Left forelimb (tissue), 1 donor: ENCODE results near the gene SLX9.

Experiments used
- DNase-seq: peaks from one replicate; pipeline ENCODE4 v3.0.0-alpha.2; 2018; ENCODE audit warnings: low spot score

SLX9 gene, protein sequence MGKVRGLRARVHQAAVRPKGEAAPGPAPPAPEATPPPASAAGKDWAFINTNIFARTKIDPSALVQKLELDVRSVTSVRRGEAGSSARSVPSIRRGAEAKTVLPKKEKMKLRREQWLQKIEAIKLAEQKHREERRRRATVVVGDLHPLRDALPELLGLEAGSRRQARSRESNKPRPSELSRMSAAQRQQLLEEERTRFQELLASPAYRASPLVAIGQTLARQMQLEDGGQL

DNA sequence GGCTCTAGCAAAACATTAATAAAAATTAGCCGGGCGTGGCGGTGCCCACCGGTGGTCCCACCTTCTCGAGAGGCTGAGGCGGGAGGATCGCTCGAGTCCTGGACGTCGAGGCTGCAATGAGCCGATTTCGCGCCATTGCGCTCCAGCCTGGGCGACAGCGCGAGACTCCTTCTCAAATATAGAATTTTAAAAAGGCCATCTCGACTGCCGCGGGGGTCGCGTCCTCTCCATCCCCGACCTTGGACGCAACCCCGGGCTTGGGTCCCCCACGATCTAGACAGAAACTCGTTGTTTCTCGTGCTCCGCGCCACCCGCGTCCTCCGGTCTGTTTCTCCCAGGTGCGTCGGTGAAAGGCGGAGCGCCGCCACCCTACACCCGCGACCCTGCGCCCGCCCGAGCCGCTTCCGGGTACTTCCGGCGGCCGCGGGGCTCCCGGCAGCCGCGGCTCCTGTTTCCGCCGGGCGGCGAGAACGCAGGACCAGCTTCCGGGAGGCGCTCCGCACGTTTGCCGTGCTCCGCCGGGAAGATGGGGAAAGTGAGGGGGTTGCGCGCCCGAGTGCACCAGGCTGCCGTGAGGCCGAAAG, at the start of gene SLX9:
Gene SLX9, plus strand, starts transcription at position 498 of the 584 bp plus-strand sequence. Its CDS starts 29 bp downstream, at position 527.
- DNase-seq, result peak; percentile 89

DNA sequence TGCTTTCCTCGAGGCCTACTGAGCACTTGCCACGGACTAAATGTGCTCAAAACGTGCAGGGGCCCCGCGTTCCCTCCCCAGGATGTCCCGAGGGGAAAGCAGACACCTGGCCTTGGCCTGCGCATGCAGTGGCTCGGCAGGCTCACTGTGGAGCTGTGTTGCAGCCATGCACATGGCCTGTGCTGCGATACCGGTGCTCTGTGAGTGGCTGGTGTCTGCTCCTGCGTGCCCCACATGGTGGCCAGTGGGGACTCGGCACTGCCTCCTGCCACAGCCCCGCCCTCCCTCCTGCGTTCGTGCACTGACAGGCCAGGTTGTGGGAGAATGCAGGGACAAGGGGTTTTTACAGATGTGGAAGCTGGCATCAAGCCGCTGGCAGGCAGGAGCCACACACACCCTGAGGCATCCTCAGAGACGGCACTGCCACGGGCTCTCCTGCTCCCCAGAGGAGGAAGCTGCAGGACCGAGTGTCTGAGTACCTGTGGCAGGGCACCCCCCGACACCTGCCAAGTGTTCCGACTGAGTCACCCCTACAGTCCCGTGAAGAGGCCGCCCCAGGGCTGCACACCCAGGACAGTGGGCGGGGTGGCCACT, 49.4 kb upstream of the SLX9 start:
- no peak for DNase-seq

- no peak for DNase-seq
These were observed 48.8 kb upstream of the SLX9 start for GRCh38 chr21:44890961-44891541.

DNA sequence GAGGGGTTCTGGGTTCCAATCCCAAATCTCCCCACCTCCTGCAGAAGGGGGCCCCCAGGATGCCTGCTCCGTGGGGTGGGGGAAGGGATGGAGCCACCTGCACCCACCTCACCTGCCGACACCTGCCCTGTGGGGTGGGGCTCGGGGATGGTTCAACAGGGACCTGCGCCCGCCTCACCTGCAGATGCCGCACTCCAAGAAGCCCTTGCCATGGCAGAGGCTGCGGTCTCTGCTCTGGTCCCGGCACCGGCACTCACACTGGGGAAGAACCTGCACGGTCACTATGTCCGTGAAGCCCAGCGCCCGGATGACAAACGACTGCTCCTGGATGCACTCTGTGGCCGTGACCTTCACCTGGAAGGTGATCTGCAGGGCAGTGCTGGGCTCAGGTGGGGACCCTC, 48.2 kb upstream of the SLX9 start:
- no peak for DNase-seq

DNA sequence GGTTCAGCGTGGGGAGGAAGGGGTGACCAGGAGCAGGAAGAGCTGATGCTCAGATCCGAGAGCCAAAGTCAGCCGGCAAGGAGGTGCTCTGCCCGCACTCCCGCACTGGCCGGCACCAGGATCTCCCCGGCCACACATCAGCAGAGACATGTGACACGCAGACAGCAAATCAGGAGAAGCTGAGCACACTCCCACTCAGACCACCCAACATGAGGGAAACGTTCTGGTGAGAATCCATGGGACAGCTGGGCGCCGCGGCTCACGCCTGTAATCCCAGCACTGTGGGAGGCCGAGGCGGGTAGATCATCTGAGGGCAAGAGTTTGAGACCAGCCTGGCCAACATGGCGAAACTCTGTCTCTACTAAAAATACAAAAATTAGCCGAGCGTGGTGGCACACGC, 47.7 kb upstream of the SLX9 start:
- DNase-seq, result no peak

GRCh38 chr21:44892536-44893277, 47.1 kb upstream of the SLX9 start:
- DNase-seq, result no peak

DNA sequence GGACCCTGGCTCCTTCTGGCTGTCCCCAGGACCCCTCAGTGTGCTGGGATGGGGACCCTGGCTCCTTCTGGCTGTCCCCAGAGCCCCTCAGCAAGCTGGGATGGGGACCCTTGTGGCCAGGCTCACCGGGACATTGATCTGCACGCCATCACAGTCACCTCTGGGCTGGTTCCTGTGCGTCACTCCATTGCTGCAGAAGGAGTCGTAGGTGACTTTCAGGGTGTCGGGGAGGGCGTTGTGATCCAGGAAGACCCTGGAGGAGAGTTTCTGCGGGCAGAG, 46.6 kb upstream of the SLX9 start:
- DNase-seq, result no peak

- no peak for DNase-seq
These were observed 45.7 kb upstream of the SLX9 start for GRCh38 chr21:44893948-44894656.

DNA sequence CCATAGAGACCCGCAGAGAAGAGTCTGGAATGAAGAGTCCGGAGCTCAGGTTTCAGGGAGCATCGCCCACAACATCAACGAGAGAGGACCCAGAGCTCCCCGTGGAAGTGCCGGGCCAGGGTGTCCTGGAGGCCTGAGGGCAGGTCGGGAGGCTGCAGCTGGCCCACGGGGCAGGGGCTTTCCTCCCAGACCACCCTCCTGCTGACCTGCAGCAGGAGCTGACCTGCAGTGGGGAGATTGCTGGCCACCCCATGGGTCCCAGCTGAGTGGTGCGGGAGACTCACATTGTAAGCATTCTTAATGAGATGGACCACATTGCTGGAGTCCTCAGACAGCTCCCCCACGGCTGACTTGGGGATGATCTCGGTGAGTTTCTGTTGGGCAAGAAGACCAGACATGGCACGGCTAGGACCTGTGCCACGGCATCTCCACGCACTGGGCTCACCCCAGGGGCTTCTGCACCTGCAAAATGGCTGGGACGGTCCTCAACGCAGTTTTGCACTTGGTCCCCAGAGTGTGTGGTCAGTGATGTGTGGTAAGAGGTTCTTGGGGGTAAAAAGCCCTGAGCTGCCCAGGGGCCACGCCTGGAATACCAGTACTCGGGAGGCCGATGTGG, 45.0 kb upstream of the SLX9 start:
- DNase-seq, result no peak

DNA sequence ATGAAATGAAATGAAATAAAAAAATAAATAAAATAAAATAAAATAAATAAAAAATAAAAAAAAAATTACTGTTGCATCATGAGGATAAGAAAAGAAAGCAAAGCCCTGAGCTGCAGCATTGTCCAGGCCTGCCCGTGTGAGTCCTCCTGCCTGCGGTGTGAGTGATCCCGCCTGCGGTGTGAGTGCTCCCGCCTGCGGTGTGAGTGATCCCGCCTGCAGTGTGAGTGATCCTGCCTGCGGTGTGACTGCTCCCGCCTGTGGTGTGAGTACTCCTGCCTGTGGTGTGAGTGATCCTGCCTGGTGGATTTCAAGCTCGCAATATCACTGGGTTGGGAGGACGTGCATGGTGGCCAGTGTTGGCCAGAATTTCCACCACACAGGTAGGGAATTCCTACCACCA, 44.0 kb upstream of the SLX9 start:
- no peak for DNase-seq

DNA sequence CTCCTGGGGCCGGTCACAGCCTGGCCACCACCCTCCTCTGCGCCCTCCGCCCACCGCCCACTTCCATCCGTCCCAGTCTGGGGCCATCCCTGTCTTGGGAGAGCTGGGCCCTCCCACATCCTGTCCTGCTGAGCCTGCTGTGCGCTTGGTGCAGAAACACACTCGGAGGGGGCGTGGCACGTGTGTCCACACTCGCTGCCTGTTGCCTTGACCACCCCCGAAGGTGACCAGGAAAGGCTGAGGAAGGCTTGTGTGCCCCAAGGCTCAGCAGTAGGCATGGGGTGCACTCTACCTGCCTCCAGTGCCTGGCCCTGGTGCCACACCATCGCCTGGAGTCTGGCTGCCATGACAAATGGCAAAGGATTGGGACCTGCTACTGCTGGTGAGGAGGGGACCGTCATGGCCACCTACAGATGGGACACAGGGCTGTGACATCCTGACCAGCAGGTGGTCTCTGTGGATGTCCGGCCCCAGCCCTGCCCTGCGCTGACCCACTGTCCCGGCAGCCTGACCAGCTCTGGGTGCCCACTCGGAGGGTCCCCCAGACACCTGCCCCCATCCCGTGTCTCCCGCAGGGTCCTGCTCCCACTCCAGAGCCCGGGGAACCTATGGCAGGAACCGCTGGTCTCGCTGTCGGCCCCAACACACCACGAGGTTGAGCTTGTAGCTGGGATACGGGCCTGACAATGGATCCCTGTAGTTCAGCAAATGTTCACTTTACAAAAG, 43.1 kb upstream of the SLX9 start:
- no peak for DNase-seq

- DNase-seq, result no peak
These were observed 42.4 kb upstream of the SLX9 start for GRCh38 chr21:44897326-44898010.

DNA sequence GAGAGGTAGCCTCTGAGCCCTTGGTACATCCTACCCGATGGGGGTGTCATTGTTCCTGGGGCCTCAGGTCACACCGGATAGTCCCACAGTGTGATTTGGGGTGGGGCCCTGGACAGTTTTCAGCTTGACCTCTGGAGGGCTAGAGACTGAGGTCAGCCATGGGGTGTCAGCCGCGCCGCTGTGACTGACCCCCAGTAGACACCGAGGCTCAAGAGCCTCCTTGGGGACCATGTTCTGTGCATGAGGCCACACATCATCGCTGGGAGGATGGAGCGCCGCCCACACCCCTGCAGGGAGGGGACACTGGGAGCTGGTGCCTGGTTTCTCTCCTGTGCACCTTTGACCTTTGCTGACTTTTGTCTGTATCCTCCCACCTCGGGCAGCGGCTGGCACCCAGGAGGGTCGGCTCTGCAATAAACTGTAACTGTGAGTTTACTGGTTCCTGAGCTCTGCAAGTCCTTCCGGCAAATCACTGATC, 41.8 kb upstream of the SLX9 start:
- no peak for DNase-seq

DNA sequence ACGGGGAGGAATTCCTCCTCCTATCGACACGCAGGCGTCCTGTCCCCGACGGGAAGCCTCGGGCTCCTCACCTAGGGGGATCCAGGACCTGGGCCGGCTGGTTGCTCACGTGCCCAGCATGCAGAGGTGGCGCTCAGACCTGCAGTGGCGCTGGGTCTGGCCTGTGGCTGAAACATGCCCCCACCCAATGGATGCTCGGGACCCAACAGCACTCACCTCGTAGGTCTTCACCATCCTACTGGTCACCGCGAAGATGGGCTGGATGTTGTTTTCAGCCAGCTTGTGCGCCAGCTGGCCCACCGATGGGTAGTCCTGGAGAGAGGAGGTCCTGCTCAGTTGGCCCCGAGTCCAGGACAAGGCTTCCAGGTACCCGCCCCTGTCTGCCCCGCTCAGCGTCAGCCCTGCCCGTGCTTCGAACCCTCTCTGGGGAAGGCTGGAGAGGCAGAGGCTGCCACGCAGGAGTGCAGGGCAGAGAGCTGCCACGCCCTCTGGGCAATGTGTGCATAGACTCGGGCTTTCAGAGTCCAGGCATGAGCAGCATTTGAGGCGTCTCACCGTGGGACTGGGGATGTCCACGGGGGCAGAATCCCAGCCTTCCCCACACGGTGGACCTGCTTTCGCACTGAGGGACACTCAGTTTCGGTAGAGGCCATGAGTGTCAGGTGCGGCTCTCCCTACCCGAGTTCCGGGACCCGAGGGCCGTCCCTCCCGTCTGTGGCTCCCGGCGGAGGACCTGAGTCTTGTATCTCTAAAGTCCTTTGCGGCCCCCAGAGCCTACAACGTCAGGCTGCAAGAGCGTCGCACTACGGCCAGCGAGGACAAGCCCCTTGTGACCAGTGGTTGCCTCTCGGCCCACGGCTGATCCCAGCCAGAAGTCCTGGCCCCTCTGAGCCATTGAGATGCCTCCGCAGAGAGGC, 40.7 kb upstream of the SLX9 start:
- no peak for DNase-seq

GRCh38 chr21:44899768-44900558, 39.9 kb upstream of the SLX9 start:
- DNase-seq, result no peak

GRCh38 chr21:44900559-44901251, 39.1 kb upstream of the SLX9 start:
- DNase-seq, result no peak

- DNase-seq, result no peak
These were observed 38.3 kb upstream of the SLX9 start for GRCh38 chr21:44901391-44902074.
